ENCODE results near the gene PTPRD. TPM values are rescaled to one million over a fixed set of nuclear protein-coding genes. Genes with fewer than 3 reads are reported as not detected.
A peak's percentile ranks its signal among the peaks of the same experiment; 100 is the strongest.

The PTPRD gene
- total RNA-seq, 1 experiment from 2014 or later: 69.6 TPM

DNA sequence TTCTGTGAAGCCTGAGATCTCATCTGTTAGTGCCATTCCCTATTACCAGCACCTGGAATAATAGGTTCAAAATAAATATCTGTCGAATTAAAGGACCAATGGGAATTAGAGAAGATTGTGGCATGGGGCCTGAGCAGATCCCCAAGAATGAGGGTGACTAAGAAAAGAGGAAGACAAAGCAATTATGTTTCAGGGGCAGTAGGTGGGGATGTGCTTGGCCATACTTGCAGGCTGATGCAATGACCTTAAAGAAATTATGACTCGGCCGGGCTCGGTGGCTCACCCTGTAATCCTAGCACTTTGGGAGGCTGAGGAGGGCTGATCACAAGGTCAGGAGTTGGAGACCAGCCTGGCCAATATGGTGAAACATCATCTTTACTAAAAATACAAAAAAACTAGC lies 562.8 kb downstream of the PTPRD start (continued):
- TF ChIP-seq TEAD4 (CRISPR knock-in tag; IDR thresholded peaks at IDR 0.05) (no peak), USF2 (CRISPR knock-in tag; IDR thresholded peaks at IDR 0.05) (no peak), E2F4 (CRISPR knock-in tag; IDR thresholded peaks at IDR 0.05; ENCODE audit: borderline replicate concordance, low read depth) (no peak), TCF7 (CRISPR knock-in tag; IDR thresholded peaks at IDR 0.05; ENCODE audit: low read depth) (no peak)
- TF ChIP-seq, protein P1, sequence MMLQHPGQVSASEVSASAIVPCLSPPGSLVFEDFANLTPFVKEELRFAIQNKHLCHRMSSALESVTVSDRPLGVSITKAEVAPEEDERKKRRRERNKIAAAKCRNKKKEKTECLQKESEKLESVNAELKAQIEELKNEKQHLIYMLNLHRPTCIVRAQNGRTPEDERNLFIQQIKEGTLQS (CRISPR knock-in tag; conservative IDR thresholded peaks at IDR 0.05): no peak

DNA sequence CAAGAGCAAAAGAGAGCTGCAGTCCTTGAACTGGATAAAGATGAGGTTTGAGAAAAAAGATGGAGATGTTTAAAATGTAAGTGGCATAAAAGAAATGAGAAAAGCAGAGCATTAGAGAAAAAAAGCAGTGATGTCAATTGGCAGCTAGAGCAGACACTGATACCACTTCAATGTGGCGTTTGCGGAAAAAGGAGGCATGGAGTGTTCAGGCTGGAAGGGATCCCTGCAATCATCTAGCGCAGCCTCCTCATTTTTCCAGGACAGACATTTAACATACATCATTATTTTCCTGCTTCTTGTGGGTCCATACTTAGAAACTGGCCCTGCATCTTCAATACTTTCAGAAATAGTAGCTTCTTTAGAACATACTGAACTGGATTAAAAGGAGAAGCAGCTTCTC lies 563.8 kb downstream of the PTPRD start:
- Mint-ChIP-seq H3K4me1 (no peaks in the 10 kb centered on the region), H3K4me3 (no peak overlapping the region), H3K27me3 (ENCODE audit: low read depth) (peaks cover 25% of the 10 kb centered on the region), H3K9me3 (no peaks in the 10 kb centered on the region), H3K36me3 (no peaks in the 10 kb centered on the region), H3K27ac (no peak overlapping the region)
- TF ChIP-seq, protein P2, sequence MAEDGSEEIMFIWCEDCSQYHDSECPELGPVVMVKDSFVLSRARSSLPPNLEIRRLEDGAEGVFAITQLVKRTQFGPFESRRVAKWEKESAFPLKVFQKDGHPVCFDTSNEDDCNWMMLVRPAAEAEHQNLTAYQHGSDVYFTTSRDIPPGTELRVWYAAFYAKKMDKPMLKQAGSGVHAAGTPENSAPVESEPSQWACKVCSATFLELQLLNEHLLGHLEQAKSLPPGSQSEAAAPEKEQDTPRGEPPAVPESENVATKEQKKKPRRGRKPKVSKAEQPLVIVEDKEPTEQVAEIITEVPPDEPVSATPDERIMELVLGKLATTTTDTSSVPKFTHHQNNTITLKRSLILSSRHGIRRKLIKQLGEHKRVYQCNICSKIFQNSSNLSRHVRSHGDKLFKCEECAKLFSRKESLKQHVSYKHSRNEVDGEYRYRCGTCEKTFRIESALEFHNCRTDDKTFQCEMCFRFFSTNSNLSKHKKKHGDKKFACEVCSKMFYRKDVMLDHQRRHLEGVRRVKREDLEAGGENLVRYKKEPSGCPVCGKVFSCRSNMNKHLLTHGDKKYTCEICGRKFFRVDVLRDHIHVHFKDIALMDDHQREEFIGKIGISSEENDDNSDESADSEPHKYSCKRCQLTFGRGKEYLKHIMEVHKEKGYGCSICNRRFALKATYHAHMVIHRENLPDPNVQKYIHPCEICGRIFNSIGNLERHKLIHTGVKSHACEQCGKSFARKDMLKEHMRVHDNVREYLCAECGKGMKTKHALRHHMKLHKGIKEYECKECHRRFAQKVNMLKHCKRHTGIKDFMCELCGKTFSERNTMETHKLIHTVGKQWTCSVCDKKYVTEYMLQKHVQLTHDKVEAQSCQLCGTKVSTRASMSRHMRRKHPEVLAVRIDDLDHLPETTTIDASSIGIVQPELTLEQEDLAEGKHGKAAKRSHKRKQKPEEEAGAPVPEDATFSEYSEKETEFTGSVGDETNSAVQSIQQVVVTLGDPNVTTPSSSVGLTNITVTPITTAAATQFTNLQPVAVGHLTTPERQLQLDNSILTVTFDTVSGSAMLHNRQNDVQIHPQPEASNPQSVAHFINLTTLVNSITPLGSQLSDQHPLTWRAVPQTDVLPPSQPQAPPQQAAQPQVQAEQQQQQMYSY (CRISPR knock-in tag; IDR thresholded peaks at IDR 0.05): peak; percentile 84
- TF ChIP-seq, protein P3, sequence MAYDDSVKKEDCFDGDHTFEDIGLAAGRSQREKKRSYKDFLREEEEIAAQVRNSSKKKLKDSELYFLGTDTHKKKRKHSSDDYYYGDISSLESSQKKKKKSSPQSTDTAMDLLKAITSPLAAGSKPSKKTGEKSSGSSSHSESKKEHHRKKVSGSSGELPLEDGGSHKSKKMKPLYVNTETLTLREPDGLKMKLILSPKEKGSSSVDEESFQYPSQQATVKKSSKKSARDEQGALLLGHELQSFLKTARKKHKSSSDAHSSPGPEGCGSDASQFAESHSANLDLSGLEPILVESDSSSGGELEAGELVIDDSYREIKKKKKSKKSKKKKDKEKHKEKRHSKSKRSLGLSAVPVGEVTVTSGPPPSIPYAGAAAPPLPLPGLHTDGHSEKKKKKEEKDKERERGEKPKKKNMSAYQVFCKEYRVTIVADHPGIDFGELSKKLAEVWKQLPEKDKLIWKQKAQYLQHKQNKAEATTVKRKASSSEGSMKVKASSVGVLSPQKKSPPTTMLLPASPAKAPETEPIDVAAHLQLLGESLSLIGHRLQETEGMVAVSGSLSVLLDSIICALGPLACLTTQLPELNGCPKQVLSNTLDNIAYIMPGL (CRISPR knock-in tag; IDR thresholded peaks at IDR 0.05): no peak
- DNase-seq (ENCODE audit: low spot score) (no peak), ATAC-seq (no peak)
- ChIA-PET CTCF (interaction anchor here (1.0 to 2.5 kb wide), 2 partner anchors 14 to 220 kb away, joined by 4 to 8 read pairs; no protein-coding TSS in a partner anchor), POLR2A (no interaction called here)

DNA sequence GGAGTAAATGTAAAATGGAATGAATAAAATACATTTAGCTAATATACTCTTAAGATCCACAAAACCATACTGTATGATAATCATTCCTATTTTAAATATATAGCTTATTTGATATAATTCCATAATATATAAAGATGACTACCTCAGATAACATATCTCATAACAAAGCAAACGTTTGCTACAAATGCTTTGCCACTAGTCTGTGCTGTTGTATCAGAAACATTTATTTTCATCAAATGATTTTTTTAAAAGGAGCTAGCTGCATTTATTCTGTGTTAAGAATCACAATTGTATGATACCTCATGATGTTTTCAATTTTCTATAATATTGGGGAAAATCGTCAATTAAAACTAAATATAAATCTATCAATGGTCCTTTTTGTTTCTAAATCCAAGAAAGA lies 567.2 kb downstream of the PTPRD start:
- TF ChIP-seq, protein P4, sequence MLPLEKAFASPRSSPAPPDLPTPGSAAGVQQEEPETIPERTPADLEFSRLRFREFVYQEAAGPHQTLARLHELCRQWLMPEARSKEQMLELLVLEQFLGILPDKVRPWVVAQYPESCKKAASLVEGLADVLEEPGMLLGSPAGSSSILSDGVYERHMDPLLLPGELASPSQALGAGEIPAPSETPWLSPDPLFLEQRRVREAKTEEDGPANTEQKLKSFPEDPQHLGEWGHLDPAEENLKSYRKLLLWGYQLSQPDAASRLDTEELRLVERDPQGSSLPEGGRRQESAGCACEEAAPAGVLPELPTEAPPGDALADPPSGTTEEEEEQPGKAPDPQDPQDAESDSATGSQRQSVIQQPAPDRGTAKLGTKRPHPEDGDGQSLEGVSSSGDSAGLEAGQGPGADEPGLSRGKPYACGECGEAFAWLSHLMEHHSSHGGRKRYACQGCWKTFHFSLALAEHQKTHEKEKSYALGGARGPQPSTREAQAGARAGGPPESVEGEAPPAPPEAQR (CRISPR knock-in tag; IDR thresholded peaks at IDR 0.05): no peak
- TF ChIP-seq TEAD1 (CRISPR knock-in tag; IDR thresholded peaks at IDR 0.05) (no peak), ATF1 (CRISPR knock-in tag; IDR thresholded peaks at IDR 0.05) (no peak)
- TF ChIP-seq, protein P5, sequence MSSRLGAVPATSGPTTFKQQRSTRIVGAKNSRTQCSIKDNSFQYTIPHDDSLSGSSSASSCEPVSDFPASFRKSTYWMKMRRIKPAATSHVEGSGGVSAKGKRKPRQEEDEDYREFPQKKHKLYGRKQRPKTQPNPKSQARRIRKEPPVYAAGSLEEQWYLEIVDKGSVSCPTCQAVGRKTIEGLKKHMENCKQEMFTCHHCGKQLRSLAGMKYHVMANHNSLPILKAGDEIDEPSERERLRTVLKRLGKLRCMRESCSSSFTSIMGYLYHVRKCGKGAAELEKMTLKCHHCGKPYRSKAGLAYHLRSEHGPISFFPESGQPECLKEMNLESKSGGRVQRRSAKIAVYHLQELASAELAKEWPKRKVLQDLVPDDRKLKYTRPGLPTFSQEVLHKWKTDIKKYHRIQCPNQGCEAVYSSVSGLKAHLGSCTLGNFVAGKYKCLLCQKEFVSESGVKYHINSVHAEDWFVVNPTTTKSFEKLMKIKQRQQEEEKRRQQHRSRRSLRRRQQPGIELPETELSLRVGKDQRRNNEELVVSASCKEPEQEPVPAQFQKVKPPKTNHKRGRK (CRISPR knock-in tag; IDR thresholded peaks at IDR 0.05; ENCODE audit: borderline replicate concordance): no peak
- Mint-ChIP-seq H3K4me1 (peaks cover 3% of the 10 kb centered on the region; the same call in 1 of the 2 replicates), H3K9me3 (no peaks in the 10 kb centered on the region), H3K4me3 (no peak overlapping the region), H3K27me3 (ENCODE audit: low read depth) (no peaks in the 10 kb centered on the region), H3K27ac (no peak overlapping the region), H3K36me3 (no peaks in the 10 kb centered on the region)
- CTCF ChIA-PET: interaction anchor here (0.6 to 1.5 kb wide), 21 partner anchors 8 to 1290 kb away, joined by 3 to 35 read pairs (median 4); no protein-coding TSS in a partner anchor
- no peak for DNase-seq (ENCODE audit: low spot score)
- POLR2A ChIA-PET: no interaction called here
- no peak for ATAC-seq
